HepG2 (cell line): ENCODE measurements around the gene ATP6V0D1. TPM values are rescaled to one million over a fixed set of nuclear protein-coding genes. Genes with fewer than 3 reads are reported as not detected.

Experiments
- ADNP ChIP-seq: sonication (generic); formaldehyde crosslinking; IDR thresholded peaks from 2 replicates; pipeline ENCODE4 v1.4.0; 2020; ENCODE audit warnings: missing genetic modification reagents
- HMGA1 ChIP-seq: sonication (generic); formaldehyde crosslinking; conservative IDR thresholded peaks from 2 replicates; pipeline ENCODE4 v1.4.0; 2020; ENCODE audit warnings: missing genetic modification reagents
- IKZF1 ChIP-seq: fragments of 450-650 bp; IDR thresholded peaks from 2 replicates; pipeline ENCODE4 v1.7.1; 2016
- MIER3 ChIP-seq: IDR thresholded peaks from 2 replicates; pipeline ENCODE4 v1.6.1; 2016; ENCODE audit warnings: missing compliant biosample characterization, borderline replicate concordance
- POGZ ChIP-seq: sonication (generic); formaldehyde crosslinking; IDR thresholded peaks from 2 replicates; pipeline ENCODE4 v1.4.0; 2020; ENCODE audit warnings: mild to moderate bottlenecking, missing genetic modification reagents
- RERE ChIP-seq: IDR thresholded peaks from 2 replicates; pipeline ENCODE4 v1.6.1; 2016; ENCODE audit warnings: low read depth, missing genetic modification reagents, missing compliant biosample characterization
- SATB2 ChIP-seq: sonication (generic); formaldehyde crosslinking; IDR thresholded peaks from 2 replicates; pipeline ENCODE4 v1.5.0; 2020; ENCODE audit warnings: missing genetic modification reagents
- STAT6 ChIP-seq: sonication (generic); formaldehyde crosslinking; IDR thresholded peaks from 2 replicates; pipeline ENCODE4 v1.4.0; 2020; ENCODE audit warnings: missing genetic modification reagents, mild to moderate bottlenecking, borderline replicate concordance
- TAF15 ChIP-seq: fragments of 200-400 bp; formaldehyde crosslinking; IDR thresholded peaks from one replicate; pipeline ENCODE4 v1.6.1; 2018; ENCODE audit warnings: mild to moderate bottlenecking, low read depth, low read length; ENCODE audit not compliant: poor library complexity, severe bottlenecking
- TBX2 ChIP-seq: sonication (generic); formaldehyde crosslinking; IDR thresholded peaks from 2 replicates; pipeline ENCODE4 v1.5.0; 2020; ENCODE audit warnings: missing genetic modification reagents, mild to moderate bottlenecking, borderline replicate concordance
- ZNF335 ChIP-seq: sonication (generic); formaldehyde crosslinking; IDR thresholded peaks from 2 replicates; pipeline ENCODE4 v1.4.0; 2020; ENCODE audit warnings: missing genetic modification reagents
- ZNF34 ChIP-seq: sonication (generic); formaldehyde crosslinking; IDR thresholded peaks from 2 replicates; pipeline ENCODE4 v1.4.0; 2020; ENCODE audit warnings: mild to moderate bottlenecking, missing genetic modification reagents, borderline replicate concordance
- ZSCAN31 ChIP-seq: sonication (generic); formaldehyde crosslinking; IDR thresholded peaks from 2 replicates; pipeline ENCODE4 v1.5.0; 2020; ENCODE audit warnings: low read depth, mild to moderate bottlenecking, missing genetic modification reagents
- polyA plus RNA-seq, 8 experiments: library from polyadenylated mRNA; depleted of rRNA in 3 of 8; stranded (reverse) in 7 of 8; unstranded in 1 of 8; fragments of >200 nt; fragmentation: Illumina TruSeq in 4 of 8; extraction: Trizol in 4 of 8; gene quantifications; 2 replicates each; pipeline versions ENCODE4 v1.2.1 to v1.2.3, GENCODE V29; 2011 to 2016; ENCODE audit warnings: low read depth in 4 of 8, missing spikeins in 1 of 8, mixed read lengths in 1 of 8; ENCODE audit not compliant: insufficient read depth in 1 of 8
- total RNA-seq, 5 experiments: library from RNA; depleted of rRNA; stranded (reverse); fragments of >200 nt; fragmentation: Illumina TruSeq; extraction: Trizol; gene quantifications; 2 replicates each; pipeline ENCODE4 v1.2.3, GENCODE V29; 2016; ENCODE audit warnings: low read depth in 1 of 5
- TF ChIP-seq, protein P1 (sequence below): sonication (generic); formaldehyde crosslinking; IDR thresholded peaks from 2 replicates; pipeline ENCODE4 v1.5.0; 2020; ENCODE audit warnings: mild to moderate bottlenecking, missing genetic modification reagents, borderline replicate concordance
- TF ChIP-seq, protein P2 (sequence below): sonication (generic); formaldehyde crosslinking; IDR thresholded peaks from 2 replicates; pipeline ENCODE4 v1.4.0; 2020; ENCODE audit warnings: mild to moderate bottlenecking, missing genetic modification reagents

Gene ATP6V0D1
- total and polyA plus RNA-seq, 2 of the 13 experiments (the other 11 are each of a cell fraction or from before 2014, with no cell fraction given): 51.1 to 61.3 TPM

DNA sequence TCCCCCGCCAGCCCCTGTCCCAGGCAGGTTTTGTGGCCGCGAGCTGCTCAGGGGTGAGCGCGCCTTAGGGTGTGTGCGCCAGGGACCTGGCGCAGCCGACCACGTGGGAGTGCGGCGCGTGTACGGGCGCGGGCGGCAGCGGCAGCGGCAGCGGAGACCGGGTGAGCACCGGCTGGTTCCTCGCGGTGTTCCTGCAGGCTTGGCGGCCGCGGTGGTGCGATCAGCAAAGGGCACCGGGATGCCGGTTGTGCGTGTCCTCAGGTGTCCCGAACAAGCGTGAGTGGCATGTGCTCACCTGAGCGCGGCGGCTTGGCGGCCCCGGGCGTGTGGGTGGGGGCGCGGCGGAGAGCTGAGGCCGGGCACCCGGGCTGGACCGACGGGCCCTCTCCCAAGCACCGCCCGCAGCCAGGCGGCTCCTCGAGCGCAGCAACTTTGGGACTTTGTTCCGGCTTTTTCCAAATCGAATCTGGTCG is 50.4 kb downstream of the ATP6V0D1 start (continued):
- TF ChIP-seq RERE (CRISPR knock-in tag) (no peak), TBX2 (CRISPR knock-in tag) (peak; percentile 87), ZNF335 (CRISPR knock-in tag) (no peak), IKZF1 (no peak), ZSCAN31 (CRISPR knock-in tag) (no peak), HMGA1 (no peak), MIER3 (CRISPR knock-in tag) (no peak), STAT6 (CRISPR knock-in tag) (no peak), ADNP (CRISPR knock-in tag) (no peak), POGZ (CRISPR knock-in tag) (0 out of 2 replicates have a peak, but pooled peaks have one; percentile 51), SATB2 (CRISPR knock-in tag) (peak; percentile 52; the same call in 1 of the 2 replicates), ZNF34 (CRISPR knock-in tag) (no peak), TAF15 (peak; percentile 77)
- TF ChIP-seq, protein P1, sequence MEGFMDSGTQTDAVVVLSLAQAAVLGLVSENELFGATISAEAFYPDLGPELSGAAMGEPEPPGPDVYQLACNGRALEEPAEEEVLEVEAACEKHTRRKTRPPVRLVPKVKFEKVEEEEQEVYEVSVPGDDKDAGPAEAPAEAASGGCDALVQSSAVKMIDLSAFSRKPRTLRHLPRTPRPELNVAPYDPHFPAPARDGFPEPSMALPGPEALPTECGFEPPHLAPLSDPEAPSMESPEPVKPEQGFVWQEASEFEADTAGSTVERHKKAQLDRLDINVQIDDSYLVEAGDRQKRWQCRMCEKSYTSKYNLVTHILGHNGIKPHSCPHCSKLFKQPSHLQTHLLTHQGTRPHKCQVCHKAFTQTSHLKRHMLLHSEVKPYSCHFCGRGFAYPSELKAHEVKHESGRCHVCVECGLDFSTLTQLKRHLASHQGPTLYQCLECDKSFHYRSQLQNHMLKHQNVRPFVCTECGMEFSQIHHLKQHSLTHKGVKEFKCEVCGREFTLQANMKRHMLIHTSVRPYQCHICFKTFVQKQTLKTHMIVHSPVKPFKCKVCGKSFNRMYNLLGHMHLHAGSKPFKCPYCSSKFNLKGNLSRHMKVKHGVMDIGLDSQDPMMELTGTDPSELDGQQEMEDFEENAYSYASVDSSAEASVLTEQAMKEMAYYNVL (CRISPR knock-in tag): peak; percentile 65; the same call in 1 of the 2 replicates
- TF ChIP-seq, protein P2, sequence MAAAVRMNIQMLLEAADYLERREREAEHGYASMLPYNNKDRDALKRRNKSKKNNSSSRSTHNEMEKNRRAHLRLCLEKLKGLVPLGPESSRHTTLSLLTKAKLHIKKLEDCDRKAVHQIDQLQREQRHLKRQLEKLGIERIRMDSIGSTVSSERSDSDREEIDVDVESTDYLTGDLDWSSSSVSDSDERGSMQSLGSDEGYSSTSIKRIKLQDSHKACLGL (CRISPR knock-in tag): peak; percentile 99
